SK-N-SH treated with all-trans-retinoic acid at 6 μM for 48 hours (cell line): ENCODE measurements around the gene RBM12.

Experiments used
- ARNTL ChIP-seq: fragments of 450-650 bp; formaldehyde crosslinking; IDR thresholded peaks from 2 replicates; pipeline ENCODE4 v1.5.0; 2020; ENCODE audit warnings: low read depth, mild to moderate bottlenecking, moderate library complexity, borderline replicate concordance
- GLIS3 ChIP-seq: fragments of 250-450 bp; sonication (Bioruptor Pico); IDR thresholded peaks from 2 replicates; pipeline ENCODE4 v1.5.0; 2020; ENCODE audit warnings: mild to moderate bottlenecking, moderate library complexity
- PATZ1 ChIP-seq: fragments of 250-450 bp; sonication (Bioruptor Pico); IDR thresholded peaks from 2 replicates; pipeline ENCODE4 v1.8.0; 2020; ENCODE audit warnings: mild to moderate bottlenecking, moderate library complexity, borderline replicate concordance
- POU6F1 ChIP-seq: fragments of 250-450 bp; sonication (Bioruptor Pico); IDR thresholded peaks from 2 replicates; pipeline ENCODE4 v1.8.0; 2021; ENCODE audit warnings: low read depth, mild to moderate bottlenecking, moderate library complexity, borderline replicate concordance
- RARB ChIP-seq: fragments of 250-450 bp; sonication (Bioruptor Pico); IDR thresholded peaks from 2 replicates; pipeline ENCODE4 v1.8.0; 2021; ENCODE audit warnings: mild to moderate bottlenecking, moderate library complexity
- TOX ChIP-seq: fragments of 250-450 bp; sonication (Bioruptor Pico); IDR thresholded peaks from 2 replicates; pipeline ENCODE4 v1.8.0; 2021; ENCODE audit warnings: mild to moderate bottlenecking, moderate library complexity, borderline replicate concordance
- ZFP3 ChIP-seq: fragments of 250-450 bp; sonication (Bioruptor Pico); IDR thresholded peaks from 2 replicates; pipeline ENCODE4 v1.5.0; 2020; ENCODE audit warnings: mild to moderate bottlenecking, moderate library complexity

GRCh38 chr20:35630636-35631035 is 34.1 kb downstream of the RBM12 start:
- TF ChIP-seq POU6F1 (CRISPR knock-in tag), result no peak
- TF ChIP-seq ARNTL (CRISPR knock-in tag), result no peak
- TF ChIP-seq GLIS3 (CRISPR knock-in tag), result no peak
- no peak for TF ChIP-seq PATZ1
- TF ChIP-seq ZFP3 (CRISPR knock-in tag), result no peak
- no peak for TF ChIP-seq TOX (CRISPR knock-in tag)
- TF ChIP-seq RARB, result no peak
